BJ (cell line): ENCODE data around the gene L3MBTL4. TPM values are rescaled to one million over a fixed set of nuclear protein-coding genes. Genes with fewer than 3 reads are reported as not detected.
"Not testable (repeated sequence)": the region's sequence is repeated elsewhere in the genome, so short reads cannot be mapped to it uniquely, and the experiment has no call there.

ENCODE experiments used
- CTCF ChIA-PET: fragments of 350-600 bp; formaldehyde crosslinking; extraction: SDS; loops from one replicate; lab custom pipeline; 2021; ENCODE audit warnings: antibody characterized with exemption, inconsistent platforms; lab: Yijun Ruan, JAX
- POLR2A ChIA-PET: fragments of 300-600 bp; sonication (Branson Sonifier 250); formaldehyde crosslinking; extraction: SDS; loops from one replicate; lab custom pipeline; 2021; ENCODE audit warnings: antibody characterized with exemption; lab: Charles Lee
- DNase-seq: peaks from one replicate; pipeline ENCODE4 v3.0.0-alpha.2; 2011; ENCODE audit warnings: low read depth
- H3K27me3 ChIP-seq: 2 replicates; pipeline ENCODE4 v1.6.0; 2011; ENCODE audit warnings: low read length; ENCODE audit not compliant: control insufficient read depth, insufficient read depth
- H3K36me3 ChIP-seq: 2 replicates; pipeline ENCODE4 v1.5.1; 2011; ENCODE audit warnings: low read length; ENCODE audit not compliant: control insufficient read depth, insufficient read depth
- H3K4me3 ChIP-seq: 2 replicates; pipeline ENCODE4 v1.5.1; 2011; ENCODE audit warnings: low read depth, mild to moderate bottlenecking, control low read depth, low read length
- polyA plus RNA-seq: library from polyadenylated mRNA; depleted of rRNA; stranded (reverse); fragments of >200 nt; gene quantifications from 2 replicates; pipeline ENCODE4 v1.2.3, GENCODE V29; 2011
- TF ChIP-seq, protein P1 (sequence below): IDR thresholded peaks from 2 replicates; pipeline ENCODE4 v1.5.1; 2011; ENCODE audit warnings: low read depth, mild to moderate bottlenecking, control low read depth, inconsistent platforms, low read length, moderate library complexity; ENCODE audit not compliant: insufficient read depth

The L3MBTL4 gene
- polyA plus RNA-seq, 1 experiment, result not detected

DNA sequence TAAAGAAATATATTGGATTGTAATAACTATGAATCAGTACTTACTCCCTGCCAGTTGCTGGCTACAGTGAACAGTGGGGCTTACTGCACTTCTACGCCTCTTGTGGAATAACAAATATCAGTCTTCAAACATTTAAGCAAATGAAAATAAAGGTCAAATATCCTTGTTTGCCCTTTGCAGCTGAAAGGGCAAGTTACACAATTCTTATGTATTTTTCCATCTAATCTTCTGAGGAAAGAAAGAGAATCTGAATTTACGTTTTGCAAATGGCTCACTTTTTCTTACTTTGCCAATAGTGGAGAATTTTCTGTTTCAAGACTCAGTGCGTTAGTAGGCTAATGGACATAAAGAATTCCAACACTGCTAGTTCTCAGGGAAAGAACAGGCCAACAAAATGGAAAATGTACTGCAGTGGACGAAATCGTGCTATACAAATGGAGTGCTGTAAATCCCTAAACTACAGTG is 362.2 kb downstream of the L3MBTL4 start:
- CTCF ChIA-PET, result no interaction called here
- no peak overlapping the region for H3K4me3 ChIP-seq
- no peaks in the 10 kb centered on the region for H3K27me3 ChIP-seq
- TF ChIP-seq, protein P1, sequence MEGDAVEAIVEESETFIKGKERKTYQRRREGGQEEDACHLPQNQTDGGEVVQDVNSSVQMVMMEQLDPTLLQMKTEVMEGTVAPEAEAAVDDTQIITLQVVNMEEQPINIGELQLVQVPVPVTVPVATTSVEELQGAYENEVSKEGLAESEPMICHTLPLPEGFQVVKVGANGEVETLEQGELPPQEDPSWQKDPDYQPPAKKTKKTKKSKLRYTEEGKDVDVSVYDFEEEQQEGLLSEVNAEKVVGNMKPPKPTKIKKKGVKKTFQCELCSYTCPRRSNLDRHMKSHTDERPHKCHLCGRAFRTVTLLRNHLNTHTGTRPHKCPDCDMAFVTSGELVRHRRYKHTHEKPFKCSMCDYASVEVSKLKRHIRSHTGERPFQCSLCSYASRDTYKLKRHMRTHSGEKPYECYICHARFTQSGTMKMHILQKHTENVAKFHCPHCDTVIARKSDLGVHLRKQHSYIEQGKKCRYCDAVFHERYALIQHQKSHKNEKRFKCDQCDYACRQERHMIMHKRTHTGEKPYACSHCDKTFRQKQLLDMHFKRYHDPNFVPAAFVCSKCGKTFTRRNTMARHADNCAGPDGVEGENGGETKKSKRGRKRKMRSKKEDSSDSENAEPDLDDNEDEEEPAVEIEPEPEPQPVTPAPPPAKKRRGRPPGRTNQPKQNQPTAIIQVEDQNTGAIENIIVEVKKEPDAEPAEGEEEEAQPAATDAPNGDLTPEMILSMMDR, result no peak
- POLR2A ChIA-PET, result no interaction called here
- H3K36me3 ChIP-seq, result no peaks in the 10 kb centered on the region
- DNase-seq, result no peak

DNA sequence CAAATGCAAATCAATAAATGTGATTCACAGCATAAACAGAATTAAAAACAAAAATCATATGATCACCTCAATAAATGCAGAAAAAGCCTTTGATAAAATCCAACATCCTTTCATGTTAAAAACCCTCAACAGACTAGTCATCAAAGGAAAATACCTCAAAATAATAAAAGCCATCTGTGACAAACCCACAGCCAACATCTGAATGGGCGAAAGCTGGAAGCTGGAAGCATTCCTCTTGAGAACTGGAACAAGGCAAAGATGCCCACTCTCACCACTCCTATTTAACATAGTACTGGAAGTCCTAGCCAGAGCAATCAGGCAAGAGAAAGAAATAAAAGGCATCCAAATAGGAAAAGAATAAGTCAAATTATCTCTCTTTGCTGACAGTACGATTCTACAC is 367.1 kb downstream of the L3MBTL4 start:
- CTCF ChIA-PET, result interaction anchor here (0.7 kb wide), 1 partner anchor 212 kb away, joined by 3 read pairs; no protein-coding TSS in a partner anchor
- H3K27me3 ChIP-seq, H3K4me3 ChIP-seq, DNase-seq, POLR2A ChIA-PET, H3K36me3 ChIP-seq: not testable (repeated sequence)

DNA sequence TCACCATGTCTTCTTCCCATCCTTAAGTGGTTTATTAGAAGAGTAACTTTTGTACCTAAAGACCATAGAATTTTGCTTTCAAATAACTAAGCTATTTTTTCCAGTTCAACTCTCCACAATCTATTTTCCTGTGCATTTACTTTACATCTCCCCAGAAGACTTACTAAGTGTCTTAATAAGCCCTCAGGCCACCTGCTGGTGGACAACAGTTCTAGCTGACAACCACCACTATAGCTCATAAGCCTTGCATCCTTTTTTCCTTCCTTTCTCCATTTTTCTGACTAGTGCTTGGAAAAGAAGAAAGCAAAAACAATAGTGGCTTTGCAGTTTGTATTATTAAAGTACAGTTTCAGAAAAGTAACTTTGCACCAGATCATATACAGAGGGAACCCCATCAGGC is 369.9 kb downstream of the L3MBTL4 start:
- POLR2A ChIA-PET, result no interaction called here
- Histone ChIP-seq H3K27me3 (no peaks in the 10 kb centered on the region), H3K36me3 (no peaks in the 10 kb centered on the region), H3K4me3 (no peak overlapping the region)
- CTCF ChIA-PET, result interaction anchor here (1.0 kb wide), 1 partner anchor 137 kb away, joined by 3 read pairs; no protein-coding TSS in a partner anchor
- no peak for DNase-seq
- TF ChIP-seq, protein P1, result no peak

DNA sequence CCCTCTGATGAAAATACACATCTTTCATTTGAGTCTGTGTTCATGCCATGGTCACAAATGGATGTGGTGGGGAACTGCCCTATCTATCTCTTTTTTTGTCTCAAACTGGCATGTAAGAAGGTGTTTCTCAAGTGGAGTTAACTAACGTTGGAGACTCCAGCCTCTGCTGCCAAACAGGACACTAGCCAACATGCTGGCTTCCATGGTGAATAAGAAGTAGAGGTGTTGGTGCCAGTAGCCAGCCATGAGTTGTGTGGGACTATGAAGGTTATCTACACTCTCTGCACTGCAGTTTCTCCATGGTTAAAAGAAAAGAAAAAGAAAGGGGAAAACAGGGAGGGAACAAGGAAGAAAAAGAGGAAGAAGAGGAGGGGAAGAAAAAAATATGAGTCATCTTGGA is 370.4 kb downstream of the L3MBTL4 start:
- Histone ChIP-seq H3K27me3 (no peaks in the 10 kb centered on the region), H3K4me3 (no peak overlapping the region), H3K36me3 (no peaks in the 10 kb centered on the region)
- DNase-seq, result no peak
- POLR2A ChIA-PET, result no interaction called here
- CTCF ChIA-PET, result interaction anchor here (1.0 kb wide), 1 partner anchor 136 kb away, joined by 3 read pairs; no protein-coding TSS in a partner anchor
- TF ChIP-seq, protein P1, result no peak

DNA sequence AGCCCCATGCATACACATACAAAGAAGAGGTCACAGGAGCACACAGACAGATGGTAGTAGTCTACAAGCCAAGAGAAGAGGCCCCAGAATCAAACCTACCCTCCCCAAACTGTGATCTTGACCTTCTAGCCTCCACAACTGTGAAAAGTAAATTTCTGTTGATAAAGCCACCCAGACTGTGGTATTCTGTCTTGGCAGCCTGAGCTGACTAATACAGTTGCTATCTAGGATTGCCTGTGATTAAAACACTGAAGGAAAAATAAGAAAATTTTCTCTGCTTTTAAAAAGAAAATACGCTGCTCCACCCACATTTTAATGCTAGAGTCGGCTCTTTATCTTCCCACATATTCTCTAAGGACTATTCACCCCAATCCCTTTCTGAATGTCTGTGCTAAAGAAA is 375.7 kb downstream of the L3MBTL4 start:
- POLR2A ChIA-PET, result no interaction called here
- CTCF ChIA-PET, result no interaction called here
- Histone ChIP-seq H3K27me3 (no peaks in the 10 kb centered on the region), H3K4me3 (no peak overlapping the region), H3K36me3 (no peaks in the 10 kb centered on the region)
- TF ChIP-seq, protein P1, result no peak
- no peak for DNase-seq

DNA sequence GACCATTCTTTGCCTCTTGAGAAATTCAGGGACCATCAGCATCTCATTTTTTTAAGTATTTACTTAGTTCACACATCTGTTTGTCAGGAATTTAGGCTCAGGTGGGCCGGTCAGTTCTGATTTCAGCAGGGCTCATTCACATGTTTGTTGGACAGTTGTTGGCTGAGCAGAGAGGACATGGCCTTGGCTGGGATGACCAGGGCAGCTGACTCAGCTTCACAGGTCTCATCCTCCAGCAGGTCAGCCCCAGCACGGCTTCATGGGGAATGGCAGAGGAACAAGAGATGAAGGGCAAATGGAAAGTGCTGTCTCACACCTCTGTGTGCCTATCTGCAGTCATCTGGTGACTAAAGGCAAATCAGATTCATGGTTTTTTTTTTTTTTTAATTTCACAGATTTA is 383.3 kb downstream of the L3MBTL4 start:
- ChIA-PET CTCF (no interaction called here), POLR2A (no interaction called here)
- Histone ChIP-seq H3K4me3 (no peak overlapping the region), H3K27me3 (no peaks in the 10 kb centered on the region), H3K36me3 (no peaks in the 10 kb centered on the region)
- no peak for DNase-seq
- TF ChIP-seq, protein P1, result no peak
